Measurements from ENCODE around the gene NPHP1. TPM values are rescaled to one million over a fixed set of nuclear protein-coding genes. Genes with fewer than 3 reads are reported as not detected.

Gene NPHP1
- total and polyA plus RNA-seq, 2 of the 4 experiments (the other 2 are of a cell fraction): 1.8 to 2.5 TPM

DNA sequence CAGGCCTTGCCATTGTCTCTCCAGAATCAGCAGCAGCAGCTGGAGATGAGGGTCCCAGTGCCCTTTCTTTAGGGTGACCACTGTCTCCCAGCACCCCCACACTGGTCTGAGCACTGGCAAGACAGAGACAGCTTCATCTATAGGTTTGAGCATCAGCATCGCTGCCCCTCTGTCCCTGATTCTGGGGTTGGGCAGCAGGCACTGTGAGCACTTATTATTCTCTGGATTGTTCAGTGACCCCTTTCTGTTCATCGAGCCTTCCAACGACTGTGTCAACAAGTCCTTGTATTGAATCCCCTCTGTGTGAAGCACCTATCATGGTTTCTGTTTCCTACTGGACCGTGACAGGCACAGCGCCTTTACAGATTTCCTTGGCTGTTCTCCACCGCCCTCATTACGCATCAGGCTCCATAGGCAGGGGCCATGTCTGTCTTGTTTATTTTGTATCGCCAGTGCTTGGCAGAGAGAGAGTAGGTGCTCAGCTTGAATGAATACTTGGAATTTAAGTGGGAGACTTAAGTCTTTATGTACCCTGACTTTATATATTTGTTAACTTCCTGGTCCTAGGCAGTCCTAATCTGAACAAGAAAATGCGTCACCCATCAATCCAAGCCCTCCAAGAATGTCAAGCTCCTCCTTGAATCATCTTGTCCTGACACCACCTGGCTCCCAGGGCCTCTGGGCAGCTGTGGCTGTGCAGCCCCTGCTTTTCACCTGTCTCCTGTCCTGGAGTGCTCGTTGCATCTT, 100.6 kb downstream of the NPHP1 start:
- in situ Hi-C loops (cut with MboI; ENCODE audit: low sequenced_read_pairs): no loop called here
- H3K14ac ChIP-seq (replicated peaks; ENCODE audit: low read depth, low read length): 0 out of 2 replicates have a peak overlapping the region, but pooled peaks have one; percentile 75
- H4K8ac ChIP-seq (ENCODE audit: low read depth in 2 of 2, low read length in 2 of 2): peak overlapping the region; percentile 7 to 63; a peak in 1 of 4 replicates
- TF ChIP-seq MXI1 (IDR thresholded peaks at IDR 0.05; ENCODE audit: borderline replicate concordance, low read depth, low read length) (no peak), MAZ (IDR thresholded peaks at IDR 0.05; ENCODE audit: borderline replicate concordance, low read depth, low read length) (no peak), CHD1 (IDR thresholded peaks at IDR 0.05; ENCODE audit: low read depth, low read length) (no peak), CEBPB (IDR thresholded peaks at IDR 0.05; ENCODE audit: low read depth, low read length) (no peak), NFE2L2 (IDR thresholded peaks at IDR 0.05; ENCODE audit: low read depth, low read length) (no peak), FOS (IDR thresholded peaks at IDR 0.05; ENCODE audit: low read depth, low read length) (no peak), ELK1 (IDR thresholded peaks at IDR 0.05; ENCODE audit: borderline replicate concordance, low read depth, low read length) (no peak), SMC3 (IDR thresholded peaks at IDR 0.05; ENCODE audit: low read depth, low read length) (no peak), CTCF (conservative IDR thresholded peaks at IDR 0.05; ENCODE audit: low read depth, low read length) (no peak), RCOR1 (IDR thresholded peaks at IDR 0.05; ENCODE audit: insufficient replicate concordance, low read length) (no peak), RAD21 (IDR thresholded peaks at IDR 0.05; ENCODE audit: low read length) (no peak), RFX5 (IDR thresholded peaks at IDR 0.05; ENCODE audit: low read depth, low read length) (no peak), BHLHE40 (IDR thresholded peaks at IDR 0.05; ENCODE audit: low read depth, low read length) (no peak), POLR2A (IDR thresholded peaks at IDR 0.05; ENCODE audit: low read depth, low read length) (no peak)
- TF ChIP-seq, protein P1, sequence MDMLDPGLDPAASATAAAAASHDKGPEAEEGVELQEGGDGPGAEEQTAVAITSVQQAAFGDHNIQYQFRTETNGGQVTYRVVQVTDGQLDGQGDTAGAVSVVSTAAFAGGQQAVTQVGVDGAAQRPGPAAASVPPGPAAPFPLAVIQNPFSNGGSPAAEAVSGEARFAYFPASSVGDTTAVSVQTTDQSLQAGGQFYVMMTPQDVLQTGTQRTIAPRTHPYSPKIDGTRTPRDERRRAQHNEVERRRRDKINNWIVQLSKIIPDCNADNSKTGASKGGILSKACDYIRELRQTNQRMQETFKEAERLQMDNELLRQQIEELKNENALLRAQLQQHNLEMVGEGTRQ (IDR thresholded peaks at IDR 0.05; ENCODE audit: low read depth, low read length): no peak

More for the DNA sequence above, 100.6 kb downstream of the NPHP1 start:
- Histone ChIP-seq H3K9me3 (ENCODE audit: control insufficient read depth, insufficient read depth, low read length) (no peaks in the 10 kb centered on the region), H3K56ac (ENCODE audit: extremely low read depth, insufficient read depth, low read length) (no peak overlapping the region), H3K27ac (ENCODE audit: insufficient read depth, low read length) (no peak overlapping the region), H3K27me3 (ENCODE audit: control insufficient read depth, insufficient read depth, low read length) (no peaks in the 10 kb centered on the region), H3K18ac (ENCODE audit: low read depth, low read length) (no peak overlapping the region), H2BK5ac (ENCODE audit: low read depth, low read length, poor library complexity, severe bottlenecking) (no peak overlapping the region), H3K4me2 (ENCODE audit: low read depth, low read length) (no peak overlapping the region), H3K79me1 (ENCODE audit: low read depth in 1 of 2, low read length in 2 of 2) (peaks cover 0 to 4% of the 10 kb centered on the region in 2 experiments; a peak in 1 of 4 replicates), H4K20me1 (ENCODE audit: insufficient read depth, low read length) (no peaks in the 10 kb centered on the region), H4K5ac (ENCODE audit: low read depth, low read length) (no peak overlapping the region), H4K91ac (ENCODE audit: insufficient read depth, low read depth, low read length) (peak overlapping the region; percentile 54), H3K36me3 (ENCODE audit: control insufficient read depth, insufficient read depth, low read length) (no peaks in the 10 kb centered on the region), H2BK20ac (ENCODE audit: low read depth, low read length) (peak overlapping the region; percentile 75), H3K4ac (ENCODE audit: low read depth, low read length) (peak overlapping the region; percentile 99), H2AK5ac (ENCODE audit: low read depth, low read length) (peak overlapping the region; percentile 70), H3K9me1 (ENCODE audit: insufficient read depth, low read length) (peaks cover 42% of the 10 kb centered on the region), H2AK9ac (replicated peaks; ENCODE audit: low read depth, low read length, poor library complexity) (peak overlapping the region; percentile 71), H3K4me1 (ENCODE audit: control insufficient read depth, insufficient read depth, low read length) (peaks cover 34% of the 10 kb centered on the region), H3K4me3 (ENCODE audit: insufficient read depth, low read depth, low read length) (no peak overlapping the region), H3K9ac (ENCODE audit: low read depth, low read length) (no peak overlapping the region), H2BK15ac (ENCODE audit: low read depth, low read length) (peak overlapping the region; percentile 81; the same call in 2 of the 3 replicates), H2BK120ac (ENCODE audit: low read depth, low read length) (peak overlapping the region; percentile 100), H3K23ac (ENCODE audit: low read depth, low read length) (peak overlapping the region; percentile 46; the same call in 1 of the 2 replicates), H2AFZ (replicated peaks; ENCODE audit: low read length, poor library complexity) (no peak overlapping the region)
- BruUV-seq (replicated peaks): no TSS peak
- no CpG with 5 or more reads among the region's 10 CpGs for WGBS, 2 experiments (ENCODE audit: extremely low coverage in 2 of 2, insufficient read length in 1 of 2)
- CTCF ChIA-PET: no interaction called here
- no peak for ATAC-seq (ENCODE audit: low read depth)
- DNase-seq: no peak
- dilution Hi-C loops (cut with HindIII; ENCODE audit: low sequenced_read_pairs, unreplicated experiment): no loop called here
- POLR2A ChIA-PET (ENCODE audit: unreplicated experiment): no interaction called here
- intact Hi-C loops (cut with micrococcal nuclease): no loop called here
